GM18499 (cell line): ENCODE data around the gene FYTTD1.

Source experiments
- ATAC-seq: cut with Tn5 transposase; IDR thresholded peaks from one replicate; pipeline ENCODE4 v1.9.1; 2021; ENCODE audit warnings: moderate number of reproducible peaks; ENCODE audit not compliant: insufficient read depth, unreplicated experiment

The FYTTD1 gene

GRCh38 chr3:197790033-197790432, 40.4 kb downstream of the FYTTD1 start:
- no peak for ATAC-seq

GRCh38 chr3:197791113-197791891, 41.6 kb downstream of the FYTTD1 start, which contains the start of gene LRCH3:
TSS of gene LRCH3 (plus strand) at chr3:197791254. CDS start at chr3:197791279, 25 bp downstream.
- ATAC-seq = peak; percentile 38

- ATAC-seq = no peak
These were observed 42.4 kb downstream of the FYTTD1 start for GRCh38 chr3:197791892-197792647.

- ATAC-seq = no peak
These were observed 43.6 kb downstream of the FYTTD1 start for GRCh38 chr3:197793247-197793646.

GRCh38 chr3:197794115-197794514, 44.4 kb downstream of the FYTTD1 start:
- no peak for ATAC-seq

GRCh38 chr3:197795200-197795599, 45.5 kb downstream of the FYTTD1 start:
- no peak for ATAC-seq

- no peak for ATAC-seq
These were observed 46.4 kb downstream of the FYTTD1 start for GRCh38 chr3:197796087-197796486.

- no peak for ATAC-seq
These were observed 49.2 kb downstream of the FYTTD1 start for GRCh38 chr3:197798863-197799262.

GRCh38 chr3:197800379-197800778, 50.7 kb downstream of the FYTTD1 start:
- ATAC-seq = no peak

- no peak for ATAC-seq
These were observed 52.5 kb downstream of the FYTTD1 start for GRCh38 chr3:197801891-197802778.

- ATAC-seq = no peak
These were observed 53.2 kb downstream of the FYTTD1 start for GRCh38 chr3:197802779-197803459.

GRCh38 chr3:197804511-197804910, 54.8 kb downstream of the FYTTD1 start:
- no peak for ATAC-seq

- no peak for ATAC-seq
These were observed 58.4 kb downstream of the FYTTD1 start for GRCh38 chr3:197807969-197808587.

- ATAC-seq = no peak
These were observed 59.8 kb downstream of the FYTTD1 start for GRCh38 chr3:197809356-197810020.

- no peak for ATAC-seq
These were observed 61.2 kb downstream of the FYTTD1 start for GRCh38 chr3:197810901-197811300.

GRCh38 chr3:197811343-197811742, 61.7 kb downstream of the FYTTD1 start:
- no peak for ATAC-seq

- no peak for ATAC-seq
These were observed 64.7 kb downstream of the FYTTD1 start for GRCh38 chr3:197814372-197814771.

GRCh38 chr3:197820550-197821335, 71.1 kb downstream of the FYTTD1 start:
- ATAC-seq = no peak
